GM23338 (cell line): ENCODE measurements around the gene MDM4. TPM values are rescaled to one million over a fixed set of nuclear protein-coding genes. Genes with fewer than 3 reads are reported as not detected.

Experiments
- ATAC-seq: fragments of 200-7000 bp; cut with Tn5 transposase; 3 replicates; pipeline ENCODE4 v1.9.1; 2020
- DNase-seq: peaks from one replicate; pipeline ENCODE4 v3.0.0-alpha.2; 2015; ENCODE audit warnings: low spot score
- H2AFZ ChIP-seq: fragments of 200-600 bp; sonication (generic); 2 replicates; pipeline ENCODE4 v1.8.0; 2016; ENCODE audit warnings: antibody characterized with exemption, mild to moderate bottlenecking, moderate library complexity
- H3F3A ChIP-seq: fragments of 200-600 bp; sonication (generic); replicated peaks from 2 replicates; pipeline ENCODE4 v1.8.0; 2017; ENCODE audit warnings: antibody characterized with exemption, mixed run types, low read depth
- H3K27ac ChIP-seq: fragments of 200-600 bp; sonication (generic); 2 replicates; pipeline ENCODE4 v1.6.1; 2016; ENCODE audit warnings: low read depth
- H3K27me3 ChIP-seq: fragments of 200-600 bp; sonication (generic); 2 replicates; pipeline ENCODE4 v1.8.0; 2016; ENCODE audit warnings: mild to moderate bottlenecking, mixed run types, moderate library complexity; ENCODE audit not compliant: insufficient read depth
- H3K36me3 ChIP-seq: fragments of 200-600 bp; sonication (generic); 2 replicates; pipeline ENCODE4 v1.8.0; 2016; ENCODE audit warnings: mild to moderate bottlenecking; ENCODE audit not compliant: insufficient read depth
- H3K4me1 ChIP-seq: fragments of 200-600 bp; sonication (generic); 2 replicates; pipeline ENCODE4 v1.8.0; 2016; ENCODE audit warnings: mild to moderate bottlenecking, moderate library complexity; ENCODE audit not compliant: insufficient read depth
- H3K4me2 ChIP-seq: fragments of 200-600 bp; sonication (generic); 2 replicates; pipeline ENCODE4 v1.7.1; 2017; ENCODE audit warnings: mixed run types
- H3K4me3 ChIP-seq: fragments of 200-600 bp; sonication (generic); 2 replicates; pipeline ENCODE4 v1.6.1; 2016; ENCODE audit warnings: mixed run types
- H3K79me2 ChIP-seq: fragments of 200-600 bp; sonication (generic); replicated peaks from 2 replicates; pipeline ENCODE4 v1.8.0; 2017; ENCODE audit warnings: mild to moderate bottlenecking; ENCODE audit not compliant: insufficient read depth
- H3K9me2 ChIP-seq: fragments of 200-600 bp; sonication (generic); 2 replicates; pipeline ENCODE4 v1.8.0; 2017; ENCODE audit not compliant: insufficient read depth
- H4K20me1 ChIP-seq: fragments of 200-600 bp; sonication (generic); replicated peaks from 2 replicates; pipeline ENCODE4 v1.8.0; 2017; ENCODE audit warnings: mild to moderate bottlenecking; ENCODE audit not compliant: insufficient read depth
- H3K27ac Mint-ChIP-seq: 2 replicates; pipeline ENCODE4 v1.8.0; 2020; ENCODE audit warnings: inconsistent platforms, mild to moderate bottlenecking, moderate library complexity, mixed read lengths
- H3K27me3 Mint-ChIP-seq: 3 replicates; pipeline ENCODE4 v1.8.0; 2022; ENCODE audit warnings: low read depth, mild to moderate bottlenecking, moderate library complexity, mixed read lengths, inconsistent platforms; ENCODE audit not compliant: insufficient read depth, poor library complexity
- H3K36me3 Mint-ChIP-seq: 3 replicates; pipeline ENCODE4 v1.8.0; 2021; ENCODE audit warnings: low read depth, mild to moderate bottlenecking, inconsistent platforms, moderate library complexity, mixed read lengths
- H3K4me1 Mint-ChIP-seq: 3 replicates; pipeline ENCODE4 v1.8.0; 2020; ENCODE audit warnings: mild to moderate bottlenecking, inconsistent platforms, mixed read lengths
- H3K4me3 Mint-ChIP-seq: 3 replicates; pipeline ENCODE4 v1.8.0; 2021; ENCODE audit warnings: moderate library complexity, mild to moderate bottlenecking, inconsistent platforms, mixed read lengths
- H3K9me3 Mint-ChIP-seq: 3 replicates; pipeline ENCODE4 v1.8.0; 2020; ENCODE audit warnings: moderate library complexity, mild to moderate bottlenecking, inconsistent platforms, mixed read lengths
- CREB1 ChIP-seq: fragments of 250-450 bp; sonication (Bioruptor Pico); IDR thresholded peaks from 2 replicates; pipeline ENCODE4 v1.5.0; 2020; ENCODE audit warnings: low read depth, mild to moderate bottlenecking, moderate library complexity
- EZH2 ChIP-seq: fragments of 200-600 bp; sonication (generic); IDR thresholded peaks from one replicate; pipeline ENCODE4 v1.8.0; 2017; ENCODE audit warnings: antibody characterized with exemption, mild to moderate bottlenecking, low read depth; ENCODE audit not compliant: unreplicated experiment
- EZH2phosphoT487 ChIP-seq: fragments of 200-600 bp; sonication (generic); IDR thresholded peaks from one replicate; pipeline ENCODE4 v1.8.1; 2018; ENCODE audit warnings: antibody characterized with exemption; ENCODE audit not compliant: unreplicated experiment
- JUNB ChIP-seq: IDR thresholded peaks from one replicate; pipeline ENCODE4 v1.6.1; 2016; ENCODE audit warnings: antibody characterized with exemption; ENCODE audit not compliant: unreplicated experiment
- NANOG ChIP-seq: IDR thresholded peaks from 2 replicates; pipeline ENCODE4 v1.6.1; 2016; ENCODE audit warnings: antibody characterized with exemption, borderline replicate concordance
- POLR2AphosphoS5 ChIP-seq: IDR thresholded peaks from 2 replicates; pipeline ENCODE4 v1.6.1; 2016; ENCODE audit warnings: antibody characterized with exemption, low read depth
- REST ChIP-seq: IDR thresholded peaks from one replicate; pipeline ENCODE4 v1.6.1; 2018; ENCODE audit warnings: antibody characterized with exemption; ENCODE audit not compliant: unreplicated experiment
- STAT1 ChIP-seq: IDR thresholded peaks from one replicate; pipeline ENCODE4 v1.6.1; 2016; ENCODE audit warnings: antibody characterized with exemption; ENCODE audit not compliant: unreplicated experiment
- ZNF114 ChIP-seq: fragments of 250-450 bp; sonication (Bioruptor Pico); IDR thresholded peaks from 2 replicates; pipeline ENCODE4 v1.5.0; 2020; ENCODE audit warnings: mild to moderate bottlenecking, moderate library complexity
- ZNF331 ChIP-seq: fragments of 250-450 bp; sonication (Bioruptor Pico); IDR thresholded peaks from 2 replicates; pipeline ENCODE4 v1.5.0; 2020; ENCODE audit warnings: low read depth, mild to moderate bottlenecking, moderate library complexity
- ZNF462 ChIP-seq: fragments of 250-450 bp; sonication (Bioruptor Pico); IDR thresholded peaks from 2 replicates; pipeline ENCODE4 v1.5.0; 2020; ENCODE audit warnings: mild to moderate bottlenecking, moderate library complexity
- polyA plus RNA-seq: library from polyadenylated mRNA; unstranded; fragments of >200 nt; fragmentation: Nextera tagmentation; extraction: Ambion mirVana; gene quantifications from 2 replicates; pipeline ENCODE4 v1.2.1, GENCODE V29; 2016
- total RNA-seq: library from RNA; depleted of rRNA; stranded (reverse); fragments of >200 nt; shearing (Covaris generic); gene quantifications from 2 replicates; pipeline ENCODE4 v1.2.3, GENCODE V29; 2014
- TF ChIP-seq, protein P1 (sequence below): IDR thresholded peaks from 2 replicates; pipeline ENCODE4 v1.6.1; 2016; ENCODE audit warnings: antibody characterized with exemption
- TF ChIP-seq, protein P2 (sequence below), 2 experiments: fragments of 200-600 bp in 1 of 2; sonication (generic) in 1 of 2; conservative IDR thresholded peaks; 2 replicates each; pipeline versions ENCODE4 v1.5.1 to v1.6.1; 2016 to 2017; ENCODE audit warnings: antibody characterized with exemption in 2 of 2, low read depth in 2 of 2, mild to moderate bottlenecking in 2 of 2, moderate library complexity in 1 of 2

The MDM4 gene
- total and polyA plus RNA-seq, 2 experiments from 2014 or later: 24.8 to 56.1 TPM

GRCh38 chr1:204599098-204599497, 82.9 kb downstream of the MDM4 start:
- H3K27ac ChIP-seq: no peak overlapping the region
- Mint-ChIP-seq H3K4me1 (peaks cover 37% of the 10 kb centered on the region), H3K27ac (no peak overlapping the region; the same call in 1 of the 2 replicates), H3K4me3 (no peak overlapping the region), H3K27me3 (peaks cover 15% of the 10 kb centered on the region), H3K36me3 (no peaks in the 10 kb centered on the region), H3K9me3 (no peaks in the 10 kb centered on the region)
- H3K4me1 ChIP-seq: peaks cover 25% of the 10 kb centered on the region
- H3K27me3 ChIP-seq: no peaks in the 10 kb centered on the region
- TF ChIP-seq, protein P1, sequence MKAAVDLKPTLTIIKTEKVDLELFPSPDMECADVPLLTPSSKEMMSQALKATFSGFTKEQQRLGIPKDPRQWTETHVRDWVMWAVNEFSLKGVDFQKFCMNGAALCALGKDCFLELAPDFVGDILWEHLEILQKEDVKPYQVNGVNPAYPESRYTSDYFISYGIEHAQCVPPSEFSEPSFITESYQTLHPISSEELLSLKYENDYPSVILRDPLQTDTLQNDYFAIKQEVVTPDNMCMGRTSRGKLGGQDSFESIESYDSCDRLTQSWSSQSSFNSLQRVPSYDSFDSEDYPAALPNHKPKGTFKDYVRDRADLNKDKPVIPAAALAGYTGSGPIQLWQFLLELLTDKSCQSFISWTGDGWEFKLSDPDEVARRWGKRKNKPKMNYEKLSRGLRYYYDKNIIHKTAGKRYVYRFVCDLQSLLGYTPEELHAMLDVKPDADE: no peak
- TF ChIP-seq ZNF462 (CRISPR knock-in tag): no peak
- TF ChIP-seq, protein P2, sequence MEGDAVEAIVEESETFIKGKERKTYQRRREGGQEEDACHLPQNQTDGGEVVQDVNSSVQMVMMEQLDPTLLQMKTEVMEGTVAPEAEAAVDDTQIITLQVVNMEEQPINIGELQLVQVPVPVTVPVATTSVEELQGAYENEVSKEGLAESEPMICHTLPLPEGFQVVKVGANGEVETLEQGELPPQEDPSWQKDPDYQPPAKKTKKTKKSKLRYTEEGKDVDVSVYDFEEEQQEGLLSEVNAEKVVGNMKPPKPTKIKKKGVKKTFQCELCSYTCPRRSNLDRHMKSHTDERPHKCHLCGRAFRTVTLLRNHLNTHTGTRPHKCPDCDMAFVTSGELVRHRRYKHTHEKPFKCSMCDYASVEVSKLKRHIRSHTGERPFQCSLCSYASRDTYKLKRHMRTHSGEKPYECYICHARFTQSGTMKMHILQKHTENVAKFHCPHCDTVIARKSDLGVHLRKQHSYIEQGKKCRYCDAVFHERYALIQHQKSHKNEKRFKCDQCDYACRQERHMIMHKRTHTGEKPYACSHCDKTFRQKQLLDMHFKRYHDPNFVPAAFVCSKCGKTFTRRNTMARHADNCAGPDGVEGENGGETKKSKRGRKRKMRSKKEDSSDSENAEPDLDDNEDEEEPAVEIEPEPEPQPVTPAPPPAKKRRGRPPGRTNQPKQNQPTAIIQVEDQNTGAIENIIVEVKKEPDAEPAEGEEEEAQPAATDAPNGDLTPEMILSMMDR (conservative IDR thresholded peaks at IDR 0.05; ENCODE audit: low read depth in 2 of 2): no peak
- no peak for TF ChIP-seq STAT1
- TF ChIP-seq EZH2phosphoT487: no peak
- TF ChIP-seq CREB1: no peak
- no peak for TF ChIP-seq EZH2
- TF ChIP-seq ZNF114 (CRISPR knock-in tag): no peak
- TF ChIP-seq POLR2AphosphoS5: no peak
- no peak for TF ChIP-seq ZNF331 (CRISPR knock-in tag)
- TF ChIP-seq NANOG: no peak
- TF ChIP-seq REST: no peak
- no peak for TF ChIP-seq JUNB
- H2AFZ ChIP-seq: no peak overlapping the region; the same call in 1 of the 2 replicates
- no peak overlapping the region for H3K4me2 ChIP-seq
- H4K20me1 ChIP-seq: no peaks in the 10 kb centered on the region
- no peak overlapping the region for H3K4me3 ChIP-seq
- H3K9me2 ChIP-seq: peaks cover 3% of the 10 kb centered on the region; the same call in 1 of the 2 replicates
- DNase-seq (no peak), ATAC-seq (no peak)
- no peaks in the 10 kb centered on the region for H3K79me2 ChIP-seq
- no peaks in the 10 kb centered on the region for H3K36me3 ChIP-seq
- no peaks in the 10 kb centered on the region for H3F3A ChIP-seq
